MCF 10A (cell line): ENCODE measurements around the gene KCNG2. TPM values are rescaled to one million over a fixed set of nuclear protein-coding genes. Genes with fewer than 3 reads are reported as not detected.

Source experiments
- BruUV-seq: library from RNA; stranded (reverse); fragments of 400-500 nt; replicated peaks from 2 replicates; lab custom pipeline; 2021; lab: Mats Ljungman, UMichigan
- CTCF ChIA-PET: fragments of 300-600 bp; sonication (Branson Sonifier 250); formaldehyde crosslinking; extraction: SDS; loops from one replicate; lab custom pipeline; 2021; ENCODE audit warnings: antibody characterized with exemption, inconsistent platforms; lab: Yijun Ruan, JAX
- POLR2A ChIA-PET: fragments of 300-600, 350-650 bp; sonication (Branson Sonifier 250); formaldehyde crosslinking; extraction: SDS; loops from one replicate; lab custom pipeline; 2020; ENCODE audit warnings: antibody characterized with exemption, inconsistent platforms; lab: Yijun Ruan, JAX
- DNase-seq: peaks from one replicate; pipeline ENCODE4 v3.0.0-alpha.2; 2018; ENCODE audit not compliant: unreplicated experiment
- H3K27ac Mint-ChIP-seq: one replicate; pipeline ENCODE4 v1.8.0; 2022; ENCODE audit warnings: mild to moderate bottlenecking, low read depth, mixed read lengths; ENCODE audit not compliant: unreplicated experiment
- H3K27me3 Mint-ChIP-seq: one replicate; pipeline ENCODE4 v1.8.0; 2022; ENCODE audit warnings: mixed read lengths; ENCODE audit not compliant: insufficient read depth, unreplicated experiment
- H3K36me3 Mint-ChIP-seq: one replicate; pipeline ENCODE4 v1.8.0; 2022; ENCODE audit warnings: mild to moderate bottlenecking, moderate library complexity, mixed read lengths; ENCODE audit not compliant: insufficient read depth, unreplicated experiment
- H3K4me1 Mint-ChIP-seq: one replicate; pipeline ENCODE4 v1.8.0; 2022; ENCODE audit warnings: mixed read lengths; ENCODE audit not compliant: insufficient read depth, unreplicated experiment
- H3K4me3 Mint-ChIP-seq: one replicate; pipeline ENCODE4 v1.8.0; 2022; ENCODE audit warnings: mild to moderate bottlenecking, moderate library complexity, mixed read lengths; ENCODE audit not compliant: unreplicated experiment
- H3K9me3 Mint-ChIP-seq: one replicate; pipeline ENCODE4 v1.8.0; 2022; ENCODE audit warnings: mixed read lengths; ENCODE audit not compliant: unreplicated experiment
- CTCF ChIP-seq: fragments of 200-600 bp; IDR thresholded peaks from one replicate; pipeline ENCODE4 v1.8.0; 2022; ENCODE audit warnings: antibody characterized with exemption, mild to moderate bottlenecking; ENCODE audit not compliant: unreplicated experiment
- intact Hi-C: fragments of 100-400 bp; cut with micrococcal nuclease; formaldehyde crosslinking; loops from 2 replicates; pipeline ENCODE4 v1.14.1; 2022
- total RNA-seq: library from RNA; stranded (reverse); gene quantifications from 2 replicates; pipeline ENCODE4 v1.2.3, GENCODE V29; 2022

The KCNG2 gene
- total RNA-seq, 1 experiment from 2014 or later, result not detected

GRCh38 chr18:79867666-79868065, 69.9 kb downstream of the KCNG2 start:
- Mint-ChIP-seq H3K4me3 (no peak overlapping the region), H3K27ac (no peak overlapping the region), H3K36me3 (peaks cover 5% of the 10 kb centered on the region), H3K4me1 (no peaks in the 10 kb centered on the region), H3K9me3 (no peaks in the 10 kb centered on the region), H3K27me3 (no peaks in the 10 kb centered on the region)
- no TSS peak for BruUV-seq
- ChIA-PET CTCF (no interaction called here), POLR2A (no interaction called here)
- intact Hi-C loops, result no loop called here
- no peak for DNase-seq
- no peak for TF ChIP-seq CTCF

GRCh38 chr18:79868168-79868784, 70.5 kb downstream of the KCNG2 start:
- no peak for DNase-seq
- H3K9me3 Mint-ChIP-seq, result no peaks in the 10 kb centered on the region
- no peaks in the 10 kb centered on the region for H3K27me3 Mint-ChIP-seq
- H3K27ac Mint-ChIP-seq, result no peak overlapping the region
- peaks cover 6% of the 10 kb centered on the region for H3K36me3 Mint-ChIP-seq
- TF ChIP-seq CTCF, result no peak
- H3K4me3 Mint-ChIP-seq, result no peak overlapping the region
- intact Hi-C loops, result no loop called here
- POLR2A ChIA-PET, result no interaction called here
- H3K4me1 Mint-ChIP-seq, result no peaks in the 10 kb centered on the region
- BruUV-seq, result no TSS peak
- CTCF ChIA-PET, result no interaction called here

- no peaks in the 10 kb centered on the region for H3K27me3 Mint-ChIP-seq
- no peak overlapping the region for H3K4me3 Mint-ChIP-seq
- ChIA-PET POLR2A (no interaction called here), CTCF (interaction anchor here (1.1 kb wide), 1 partner anchor 10 kb away, joined by 3 read pairs; no protein-coding TSS in a partner anchor)
- H3K36me3 Mint-ChIP-seq, result peaks cover 6% of the 10 kb centered on the region
- H3K27ac Mint-ChIP-seq, result no peak overlapping the region
- intact Hi-C loops, result no loop called here
- no peak for TF ChIP-seq CTCF
- no peaks in the 10 kb centered on the region for H3K9me3 Mint-ChIP-seq
- DNase-seq, result no peak
- no peaks in the 10 kb centered on the region for H3K4me1 Mint-ChIP-seq
- BruUV-seq, result no TSS peak
These were observed 71.2 kb downstream of the KCNG2 start for GRCh38 chr18:79868811-79869541.

- TF ChIP-seq CTCF, result no peak
- Mint-ChIP-seq H3K27ac (no peak overlapping the region), H3K4me1 (no peaks in the 10 kb centered on the region), H3K9me3 (no peaks in the 10 kb centered on the region), H3K4me3 (no peak overlapping the region), H3K27me3 (no peaks in the 10 kb centered on the region), H3K36me3 (peaks cover 6% of the 10 kb centered on the region)
- POLR2A ChIA-PET, result no interaction called here
- DNase-seq, result no peak
- CTCF ChIA-PET, result interaction anchor here (1.1 kb wide), 1 partner anchor 11 kb away, joined by 3 read pairs; no protein-coding TSS in a partner anchor
- intact Hi-C loops, result no loop called here
- no TSS peak for BruUV-seq
These were observed 72.0 kb downstream of the KCNG2 start for GRCh38 chr18:79869591-79870300.
